NCI-H2227 (cell line): ENCODE measurements around the gene VWA3B.
"Not testable (repeated sequence)": the region's sequence is repeated elsewhere in the genome, so short reads cannot be mapped to it uniquely, and the experiment has no call there.

Source experiments
- DNase-seq: peaks from one replicate; lab custom pipeline; 2025; ENCODE audit not compliant: unreplicated experiment; lab: John Stamatoyannopoulos, UW

VWA3B gene

GRCh38 chr2:98295721-98296414 lies 208.9 kb downstream of the VWA3B start:
- no peak for DNase-seq

GRCh38 chr2:98296440-98296839 lies 209.5 kb downstream of the VWA3B start:
- DNase-seq = no peak

- no peak for DNase-seq
These were observed 211.1 kb downstream of the VWA3B start for GRCh38 chr2:98297817-98298682.

GRCh38 chr2:98298683-98299164 lies 211.8 kb downstream of the VWA3B start:
- DNase-seq = no peak

GRCh38 chr2:98299211-98299905 lies 212.4 kb downstream of the VWA3B start:
- DNase-seq = no peak

- DNase-seq = no peak
These were observed 213.3 kb downstream of the VWA3B start for GRCh38 chr2:98300141-98300874.

- DNase-seq = no peak
These were observed 214.5 kb downstream of the VWA3B start for GRCh38 chr2:98301469-98301868.

GRCh38 chr2:98307131-98307696 lies 220.2 kb downstream of the VWA3B start:
- not testable (repeated sequence) for DNase-seq

GRCh38 chr2:98308068-98308467 lies 221.1 kb downstream of the VWA3B start:
- no peak for DNase-seq

GRCh38 chr2:98308532-98308931 lies 221.6 kb downstream of the VWA3B start:
- DNase-seq = no peak

GRCh38 chr2:98309580-98309979 lies 222.6 kb downstream of the VWA3B start:
- DNase-seq = no peak

- DNase-seq = no peak
These were observed 223.0 kb downstream of the VWA3B start for GRCh38 chr2:98310010-98310409.

GRCh38 chr2:98311090-98311489 lies 224.1 kb downstream of the VWA3B start:
- no peak for DNase-seq

- no peak for DNase-seq
These were observed 225.0 kb downstream of the VWA3B start for GRCh38 chr2:98311771-98312545.

GRCh38 chr2:98313492-98314250 lies 226.7 kb downstream of the VWA3B start:
- peak; percentile 66 for DNase-seq

GRCh38 chr2:98314251-98314650 lies 227.3 kb downstream of the VWA3B start:
- DNase-seq = no peak

- no peak for DNase-seq
These were observed 229.0 kb downstream of the VWA3B start for GRCh38 chr2:98315957-98316356.

GRCh38 chr2:98317214-98317613 lies 230.2 kb downstream of the VWA3B start:
- DNase-seq = no peak

- not testable (repeated sequence) for DNase-seq
These were observed 233.2 kb downstream of the VWA3B start for GRCh38 chr2:98320171-98320570.
